Measurements from ENCODE around the gene SOST.

The SOST gene

GRCh38 chr17:43789482-43789881 is 30.9 kb upstream of the SOST start:
- peaks cover 11% of the 10 kb centered on the region for H3K4me1 ChIP-seq (ENCODE audit: control insufficient read depth, insufficient read depth, low read length, unreplicated experiment)
- H3K79me2 ChIP-seq (ENCODE audit: control insufficient read depth, insufficient read depth, low read length, unreplicated experiment) = no peaks in the 10 kb centered on the region
- H3K27me3 ChIP-seq (ENCODE audit: insufficient read depth, low read length) = no peaks in the 10 kb centered on the region
- H2AFZ ChIP-seq (ENCODE audit: low read length, unreplicated experiment) = no peak overlapping the region
- H3K27ac ChIP-seq (ENCODE audit: low read depth, low read length) = no peak overlapping the region
- H3K36me3 ChIP-seq (ENCODE audit: insufficient read depth, low read length) = no peaks in the 10 kb centered on the region
- no peak overlapping the region for H3K4me3 ChIP-seq (ENCODE audit: low read depth, low read length)

GRCh38 chr17:43788540-43788939 is 29.9 kb upstream of the SOST start:
- H3K4me1 ChIP-seq (ENCODE audit: control insufficient read depth, insufficient read depth, low read length, unreplicated experiment) = peaks cover 20% of the 10 kb centered on the region
- no peaks in the 10 kb centered on the region for H3K27me3 ChIP-seq (ENCODE audit: insufficient read depth, low read length)
- no peak overlapping the region for H3K27ac ChIP-seq (ENCODE audit: low read depth, low read length)
- no peaks in the 10 kb centered on the region for H3K79me2 ChIP-seq (ENCODE audit: control insufficient read depth, insufficient read depth, low read length, unreplicated experiment)
- no peaks in the 10 kb centered on the region for H3K36me3 ChIP-seq (ENCODE audit: insufficient read depth, low read length)
- H2AFZ ChIP-seq (ENCODE audit: low read length, unreplicated experiment) = no peak overlapping the region
- H3K4me3 ChIP-seq (ENCODE audit: low read depth, low read length) = no peak overlapping the region

- Histone ChIP-seq H3K36me3 (ENCODE audit: insufficient read depth, low read length) (no peaks in the 10 kb centered on the region), H2AFZ (ENCODE audit: low read length, unreplicated experiment) (no peak overlapping the region), H3K27ac (ENCODE audit: low read depth, low read length) (no peak overlapping the region), H3K79me2 (ENCODE audit: control insufficient read depth, insufficient read depth, low read length, unreplicated experiment) (no peaks in the 10 kb centered on the region), H3K4me3 (ENCODE audit: low read depth, low read length) (no peak overlapping the region), H3K4me1 (ENCODE audit: control insufficient read depth, insufficient read depth, low read length, unreplicated experiment) (peaks cover 28% of the 10 kb centered on the region), H3K27me3 (ENCODE audit: insufficient read depth, low read length) (no peaks in the 10 kb centered on the region)
Observed at GRCh38 chr17:43787728-43788127, 29.1 kb upstream of the SOST start.

DNA sequence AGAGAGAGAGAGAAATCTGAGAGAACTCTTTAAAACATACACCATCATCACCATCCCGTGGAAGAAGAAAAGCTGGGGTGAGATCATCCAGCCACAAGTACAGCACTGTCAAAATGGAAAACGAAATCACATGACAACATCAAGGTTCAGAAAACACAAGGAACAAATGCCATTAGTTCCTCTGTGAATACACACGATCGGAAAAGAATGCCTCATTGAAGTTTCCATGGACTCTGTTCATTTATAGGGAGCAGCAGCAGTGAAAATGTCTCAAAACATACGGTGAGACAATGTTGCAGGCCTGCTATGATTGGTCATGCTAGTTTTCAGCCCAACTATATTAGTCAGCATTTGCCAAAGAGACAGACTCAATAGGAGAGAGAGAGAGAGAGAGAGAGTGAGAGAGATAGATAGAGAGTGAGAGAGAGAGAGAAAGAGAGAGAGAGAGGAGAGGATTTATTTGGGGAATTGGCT is 26.1 kb upstream of the SOST start:
- Histone ChIP-seq H2AFZ (ENCODE audit: low read length, unreplicated experiment) (peak overlapping the region; percentile 20), H3K79me2 (ENCODE audit: control insufficient read depth, insufficient read depth, low read length, unreplicated experiment) (no peaks in the 10 kb centered on the region), H3K4me3 (ENCODE audit: low read depth, low read length) (peak overlapping the region; percentile 44), H3K4me1 (ENCODE audit: control insufficient read depth, insufficient read depth, low read length, unreplicated experiment) (peaks cover 27% of the 10 kb centered on the region), H3K36me3 (ENCODE audit: insufficient read depth, low read length) (no peaks in the 10 kb centered on the region), H3K27ac (ENCODE audit: low read depth, low read length) (peak overlapping the region; percentile 76), H3K27me3 (ENCODE audit: insufficient read depth, low read length) (no peaks in the 10 kb centered on the region)

- H2AFZ ChIP-seq (ENCODE audit: low read length, unreplicated experiment) = peak overlapping the region; percentile 20
- H3K27ac ChIP-seq (ENCODE audit: low read depth, low read length) = peak overlapping the region; percentile 76
- H3K79me2 ChIP-seq (ENCODE audit: control insufficient read depth, insufficient read depth, low read length, unreplicated experiment) = no peaks in the 10 kb centered on the region
Observed at GRCh38 chr17:43784068-43784467, 25.5 kb upstream of the SOST start.

DNA sequence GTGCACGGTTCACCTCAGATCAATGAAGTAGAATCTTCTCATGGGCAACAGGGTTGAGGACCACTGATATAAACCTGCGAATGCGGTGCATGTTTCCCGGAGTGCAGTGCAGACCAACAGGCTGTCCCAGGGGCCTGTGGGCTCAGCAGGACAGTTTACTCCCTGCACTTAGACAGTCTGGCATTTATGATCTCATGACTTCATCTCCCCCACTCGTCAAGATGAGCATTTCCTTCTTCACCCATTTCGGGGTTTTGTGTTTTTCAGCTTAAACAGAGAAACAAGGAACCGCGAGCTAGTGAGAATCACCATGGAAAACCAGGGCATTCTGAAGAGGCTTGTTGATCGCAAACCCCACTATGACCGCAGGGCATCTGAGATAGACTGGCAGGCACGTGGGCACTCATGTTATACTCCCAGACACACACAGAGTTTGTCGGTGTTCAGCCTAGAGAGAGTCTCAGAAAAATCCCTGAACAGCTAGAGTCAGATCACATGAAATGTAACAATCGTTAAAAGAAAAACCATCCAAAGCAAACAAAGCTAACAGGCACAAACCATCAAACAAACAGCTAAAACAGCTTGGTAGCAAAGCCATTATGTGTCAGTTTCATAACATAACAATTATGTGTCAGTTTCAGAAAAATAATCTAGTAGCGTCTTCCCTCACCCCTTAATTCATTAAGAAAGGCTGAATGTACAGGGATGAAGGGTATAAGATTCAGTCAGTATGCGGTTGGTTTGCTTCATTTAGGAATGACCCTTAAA is 24.5 kb upstream of the SOST start:
- H3K27me3 ChIP-seq (ENCODE audit: insufficient read depth, low read length) = no peaks in the 10 kb centered on the region
- H2AFZ ChIP-seq (ENCODE audit: low read length, unreplicated experiment) = peak overlapping the region; percentile 20
- peaks cover under 1% of the 10 kb centered on the region for H3K79me2 ChIP-seq (ENCODE audit: control insufficient read depth, insufficient read depth, low read length, unreplicated experiment)
- no peaks in the 10 kb centered on the region for H3K36me3 ChIP-seq (ENCODE audit: insufficient read depth, low read length)
- H3K27ac ChIP-seq (ENCODE audit: low read depth, low read length) = peak overlapping the region; percentile 76
- no peak overlapping the region for H3K4me3 ChIP-seq (ENCODE audit: low read depth, low read length)
- H3K4me1 ChIP-seq (ENCODE audit: control insufficient read depth, insufficient read depth, low read length, unreplicated experiment) = peaks cover 32% of the 10 kb centered on the region

More at GRCh38 chr17:43784068-43784467, 25.5 kb upstream of the SOST start:
- H3K27me3 ChIP-seq (ENCODE audit: insufficient read depth, low read length) = no peaks in the 10 kb centered on the region
- H3K4me1 ChIP-seq (ENCODE audit: control insufficient read depth, insufficient read depth, low read length, unreplicated experiment) = peaks cover 32% of the 10 kb centered on the region
- no peaks in the 10 kb centered on the region for H3K36me3 ChIP-seq (ENCODE audit: insufficient read depth, low read length)
- peak overlapping the region; percentile 44; the same call in 1 of the 2 replicates for H3K4me3 ChIP-seq (ENCODE audit: low read depth, low read length)

GRCh38 chr17:43780135-43780534 is 21.5 kb upstream of the SOST start, which contains the start of gene CFAP97D1:
Gene CFAP97D1, plus strand, starts transcription at chr17:43780435. Its CDS starts 28 bp downstream, at chr17:43780463.
- peaks cover 36% of the 10 kb centered on the region for H3K4me1 ChIP-seq (ENCODE audit: control insufficient read depth, insufficient read depth, low read length, unreplicated experiment)
- no peaks in the 10 kb centered on the region for H3K27me3 ChIP-seq (ENCODE audit: insufficient read depth, low read length)
- H3K4me3 ChIP-seq (ENCODE audit: low read depth, low read length) = peak within 1 kb of the TSS; percentile 97
- H2AFZ ChIP-seq (ENCODE audit: low read length, unreplicated experiment) = peak within 1 kb of the TSS; percentile 94
- H3K27ac ChIP-seq (ENCODE audit: low read depth, low read length) = no peak within 1 kb of the TSS
- H3K79me2 ChIP-seq (ENCODE audit: control insufficient read depth, insufficient read depth, low read length, unreplicated experiment) = peaks cover 23% of the 10 kb centered on the region
- 0 out of 2 replicates have a peak, but pooled peaks cover 4% of the 10 kb centered on the region for H3K36me3 ChIP-seq (ENCODE audit: insufficient read depth, low read length)

- peaks cover 24% of the 10 kb centered on the region for H3K79me2 ChIP-seq (ENCODE audit: control insufficient read depth, insufficient read depth, low read length, unreplicated experiment)
- peak overlapping the region; percentile 92; the same call in 1 of the 2 replicates for H3K27ac ChIP-seq (ENCODE audit: low read depth, low read length)
- H3K4me1 ChIP-seq (ENCODE audit: control insufficient read depth, insufficient read depth, low read length, unreplicated experiment) = peaks cover 29% of the 10 kb centered on the region
- peaks cover 9% of the 10 kb centered on the region; the same call in 1 of the 2 replicates for H3K36me3 ChIP-seq (ENCODE audit: insufficient read depth, low read length)
- no peaks in the 10 kb centered on the region for H3K27me3 ChIP-seq (ENCODE audit: insufficient read depth, low read length)
- peak overlapping the region; percentile 97 for H3K4me3 ChIP-seq (ENCODE audit: low read depth, low read length)
- peak overlapping the region; percentile 94 for H2AFZ ChIP-seq (ENCODE audit: low read length, unreplicated experiment)
Observed at GRCh38 chr17:43779145-43780125, 20.8 kb upstream of the SOST start.

DNA sequence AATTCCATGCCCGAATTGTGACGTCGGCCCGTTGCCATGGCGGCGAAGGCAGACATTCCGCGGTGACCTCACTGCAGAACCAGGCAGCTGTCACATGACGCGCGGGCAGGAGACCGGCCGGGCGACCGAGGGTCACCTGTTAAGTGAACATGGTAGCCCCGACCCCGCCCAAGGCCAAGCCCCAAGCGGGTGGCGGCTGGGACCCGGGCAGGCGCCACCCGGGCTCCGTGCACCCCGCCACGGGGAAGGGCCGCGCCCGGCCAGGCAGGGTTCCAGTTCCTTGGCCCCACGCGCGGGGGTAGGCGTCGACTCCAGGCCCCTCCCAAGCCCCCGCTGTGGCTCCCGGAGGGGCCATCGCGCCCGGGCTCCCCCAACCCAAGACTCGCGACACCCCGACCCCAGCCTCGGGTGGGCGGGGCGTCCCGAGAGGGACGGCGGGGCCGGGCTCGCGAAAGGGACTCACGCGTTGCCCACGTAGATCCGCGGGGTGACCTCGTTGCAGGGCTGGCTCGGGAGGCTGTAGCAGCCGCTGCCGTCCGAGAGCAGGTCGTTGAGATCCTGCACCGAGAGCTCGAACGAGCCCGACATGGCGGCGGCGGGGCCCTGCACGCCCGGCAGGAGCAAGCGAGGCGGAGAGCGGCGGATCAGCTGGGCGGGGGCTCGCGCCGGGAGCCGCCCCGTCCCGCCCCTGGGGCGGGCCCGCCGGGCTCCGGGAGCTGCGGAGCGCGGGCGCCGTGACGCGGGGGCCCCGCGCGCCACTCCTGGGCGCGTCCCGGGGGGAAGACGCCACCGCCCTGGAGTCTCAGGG is 19.9 kb upstream of the SOST start, which contains the start of gene DUSP3:
Gene DUSP3, minus strand, starts transcription at position 641 of the 808 bp plus-strand sequence. Its CDS starts 53 bp downstream, at position 588.
- peaks cover 24% of the 10 kb centered on the region for H3K79me2 ChIP-seq (ENCODE audit: control insufficient read depth, insufficient read depth, low read length, unreplicated experiment)
- peaks cover 20% of the 10 kb centered on the region for H3K4me1 ChIP-seq (ENCODE audit: control insufficient read depth, insufficient read depth, low read length, unreplicated experiment)
- peaks cover 14% of the 10 kb centered on the region; the same call in 1 of the 2 replicates for H3K36me3 ChIP-seq (ENCODE audit: insufficient read depth, low read length)
- H2AFZ ChIP-seq (ENCODE audit: low read length, unreplicated experiment) = peak within 1 kb of the TSS; percentile 94
- peak within 1 kb of the TSS; percentile 97 for H3K4me3 ChIP-seq (ENCODE audit: low read depth, low read length)
- H3K27ac ChIP-seq (ENCODE audit: low read depth, low read length) = peak within 1 kb of the TSS; percentile 92
- H3K27me3 ChIP-seq (ENCODE audit: insufficient read depth, low read length) = no peaks in the 10 kb centered on the region

Data from ACC112 (cell line).